GM19455 (cell line): ENCODE data around the gene CEP44.
A peak's percentile ranks its signal among the peaks of the same experiment; 100 is the strongest.
"Not testable (repeated sequence)": the region's sequence is repeated elsewhere in the genome, so short reads cannot be mapped to it uniquely, and the experiment has no call there.

Source experiments
- ATAC-seq: cut with Tn5 transposase; IDR thresholded peaks from one replicate; pipeline ENCODE4 v1.9.1; 2021; ENCODE audit not compliant: unreplicated experiment

The CEP44 gene

DNA sequence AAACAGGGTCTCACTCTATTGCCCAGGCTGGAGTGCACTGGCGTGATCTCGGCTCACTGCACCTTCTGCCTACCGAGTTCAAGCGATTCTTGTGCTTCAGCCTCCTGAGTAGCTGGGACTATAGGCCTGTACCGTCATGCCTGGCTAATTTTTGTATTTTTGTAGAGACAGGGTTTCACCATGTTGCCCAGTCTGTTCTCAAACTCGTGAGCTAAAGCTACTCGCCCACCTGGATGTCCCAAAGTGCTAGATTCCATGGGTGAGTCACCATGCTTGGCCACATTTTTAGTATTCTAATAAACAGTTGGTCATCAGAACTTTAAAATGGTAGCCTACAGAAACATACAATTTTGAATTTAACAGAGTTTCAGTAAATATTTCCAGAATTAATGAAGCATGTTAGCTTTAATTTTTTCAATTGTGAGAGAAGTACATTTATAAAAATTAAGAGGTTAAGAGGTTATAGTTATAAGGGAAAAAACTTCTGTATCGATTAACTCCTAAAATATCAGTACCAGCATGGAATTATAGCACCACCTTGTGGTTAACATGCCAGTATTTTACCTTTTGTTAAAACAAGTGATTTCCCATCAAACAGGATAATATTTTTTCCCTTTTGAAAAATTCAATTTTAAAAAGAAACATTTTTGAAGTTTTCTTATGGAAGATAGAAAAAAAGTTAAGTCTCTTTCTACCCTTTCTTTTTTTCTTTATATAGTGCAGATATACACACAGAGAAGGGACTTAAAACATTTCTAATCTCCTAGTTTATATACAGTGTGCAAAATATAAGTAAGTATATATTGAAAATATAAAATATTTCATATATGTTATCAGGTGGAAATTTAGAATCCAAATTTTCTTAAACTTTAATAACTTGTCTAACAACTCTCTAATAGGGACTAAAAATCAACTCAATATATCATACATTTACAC is 35.4 kb downstream of the CEP44 start:
- ATAC-seq, result no peak

DNA sequence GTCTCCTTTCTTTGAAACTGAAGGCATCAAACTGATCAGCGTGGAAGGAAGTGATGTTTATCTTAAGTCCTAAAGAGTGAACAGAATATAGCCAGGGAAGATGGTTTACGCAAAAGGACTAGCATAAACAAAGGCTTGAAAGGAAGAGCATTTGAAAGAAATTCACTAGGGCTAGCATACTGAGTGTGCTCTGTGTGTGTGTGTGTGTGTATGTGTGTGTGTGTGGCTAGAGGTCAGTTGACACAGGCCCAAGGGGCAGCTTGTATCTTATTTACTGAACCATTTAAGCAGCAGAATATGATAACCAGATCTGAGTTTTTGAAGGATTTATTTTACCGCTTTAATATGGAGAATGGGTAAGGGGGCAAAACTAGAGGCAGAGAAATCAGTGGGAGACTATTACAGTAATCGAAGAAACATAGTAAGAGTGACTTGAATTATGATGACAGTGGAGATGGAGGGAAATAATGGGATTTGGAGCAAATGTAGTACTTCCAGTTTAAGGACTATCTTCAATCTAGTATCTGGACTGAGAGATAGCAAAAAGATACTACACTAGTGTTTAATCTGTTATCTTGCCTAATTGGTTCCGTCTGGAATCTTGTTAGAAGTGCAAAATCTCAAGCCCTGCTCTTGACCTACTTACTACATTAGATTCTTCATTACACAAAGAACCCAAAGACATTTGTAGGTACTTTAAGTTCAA is 36.9 kb downstream of the CEP44 start:
- ATAC-seq, result no peak

DNA sequence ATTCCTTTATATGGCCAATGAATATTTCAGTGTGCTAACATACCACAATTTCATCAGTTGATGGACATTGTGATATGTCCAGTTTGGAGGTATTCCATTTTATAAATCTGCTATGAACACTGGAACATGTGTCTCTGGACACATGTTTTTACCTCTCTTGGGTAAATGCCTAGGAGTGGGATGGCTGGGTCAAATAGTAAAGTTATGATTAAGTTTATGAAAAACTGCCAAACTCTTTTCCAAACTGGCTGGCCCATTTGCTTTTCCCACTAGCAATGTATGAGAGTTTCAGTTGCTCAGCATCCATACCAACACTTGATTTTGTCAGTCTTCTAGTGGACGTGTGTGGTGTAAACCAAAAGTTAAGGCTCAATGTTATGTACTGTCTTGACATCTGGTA is 40.5 kb downstream of the CEP44 start:
- no peak for ATAC-seq

DNA sequence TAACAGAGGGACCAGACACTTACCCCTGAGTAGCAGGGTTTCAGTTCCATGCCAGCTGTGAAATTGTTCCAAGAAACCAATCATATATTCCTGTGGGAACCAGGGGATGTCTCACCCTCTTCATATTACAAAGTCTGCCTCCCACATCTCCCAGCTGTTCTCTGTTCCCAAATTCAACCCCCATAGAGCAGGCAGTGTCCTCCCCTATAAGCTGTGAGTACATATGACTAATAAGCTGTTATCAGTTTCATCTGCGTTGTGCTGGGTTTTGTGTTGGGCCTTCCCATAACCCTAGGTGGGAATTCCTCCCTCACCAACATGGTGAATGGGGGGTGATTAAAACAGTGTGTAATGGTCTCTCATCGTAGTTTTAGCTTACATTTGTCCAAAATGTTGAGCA is 41.0 kb downstream of the CEP44 start:
- no peak for ATAC-seq

DNA sequence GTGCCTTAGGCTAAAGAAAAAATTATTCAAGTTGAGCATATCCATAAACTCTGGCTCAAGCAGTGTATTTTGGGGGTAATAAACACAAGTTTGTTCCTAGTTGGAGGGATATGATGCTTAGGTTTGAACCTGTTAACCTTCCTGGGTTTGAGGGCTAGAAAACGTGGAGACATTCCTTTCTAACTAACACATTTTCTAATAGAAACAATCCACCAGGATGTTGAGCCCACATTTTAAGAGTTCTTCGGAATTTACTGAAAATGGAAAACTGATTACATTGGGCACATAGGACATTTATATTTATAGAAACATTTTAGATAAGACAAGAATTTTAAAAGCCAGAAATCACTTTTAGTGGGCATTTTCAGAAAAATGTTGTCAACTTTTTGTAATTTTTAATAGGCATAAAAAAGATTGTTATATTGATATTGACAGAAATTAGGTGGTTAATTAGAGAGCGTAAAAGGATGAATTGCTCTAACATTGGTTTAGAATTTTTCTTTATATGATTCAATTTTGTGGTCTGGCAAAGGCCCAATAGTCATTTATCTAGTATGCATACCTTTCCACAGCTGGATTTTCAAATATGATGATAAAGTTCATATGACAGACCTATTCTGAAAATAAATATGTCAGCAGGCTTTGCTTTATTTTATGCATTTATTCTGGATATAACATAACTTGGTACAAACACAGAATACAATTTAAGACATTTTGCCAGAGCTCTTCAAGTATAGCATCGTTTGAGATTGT is 49.2 kb downstream of the CEP44 start:
- no peak for ATAC-seq

DNA sequence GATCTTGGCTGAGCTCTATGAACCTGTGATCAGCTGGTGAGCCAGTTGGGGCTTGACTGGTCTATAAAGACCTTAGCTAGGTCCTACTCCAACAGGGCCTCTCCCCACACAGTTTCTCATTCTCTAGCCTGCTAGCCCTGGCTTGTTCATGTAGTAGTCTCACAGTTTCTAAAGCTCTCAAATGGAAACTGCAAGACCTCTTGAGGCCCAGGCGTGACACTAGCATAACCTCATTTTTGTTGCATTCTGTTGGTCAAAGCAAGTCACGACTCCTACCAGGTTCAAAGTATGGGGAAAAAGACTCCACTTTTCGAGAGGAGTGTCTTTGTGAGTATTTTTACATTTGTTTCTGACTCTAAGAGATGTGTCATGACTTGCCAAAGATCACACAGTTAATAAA is 50.9 kb downstream of the CEP44 start:
- peak; percentile 90 for ATAC-seq

DNA sequence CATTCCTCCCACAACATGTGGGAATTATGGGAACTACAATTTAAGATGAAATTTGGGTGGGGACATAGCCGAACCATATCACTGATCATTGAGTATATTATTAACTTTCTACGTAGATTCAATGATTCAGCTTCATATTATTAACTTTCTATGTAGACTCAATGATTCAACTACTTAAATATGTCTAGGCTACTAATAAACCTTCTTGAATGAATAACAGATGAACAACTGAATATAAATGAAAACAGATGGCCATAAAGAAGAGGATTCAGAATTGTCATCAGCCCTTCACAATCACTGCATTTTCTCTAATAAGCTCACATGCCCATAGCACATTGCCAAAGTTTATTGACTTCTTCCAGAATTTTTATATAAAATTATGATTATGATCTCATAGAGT is 57.0 kb downstream of the CEP44 start:
- no peak for ATAC-seq

DNA sequence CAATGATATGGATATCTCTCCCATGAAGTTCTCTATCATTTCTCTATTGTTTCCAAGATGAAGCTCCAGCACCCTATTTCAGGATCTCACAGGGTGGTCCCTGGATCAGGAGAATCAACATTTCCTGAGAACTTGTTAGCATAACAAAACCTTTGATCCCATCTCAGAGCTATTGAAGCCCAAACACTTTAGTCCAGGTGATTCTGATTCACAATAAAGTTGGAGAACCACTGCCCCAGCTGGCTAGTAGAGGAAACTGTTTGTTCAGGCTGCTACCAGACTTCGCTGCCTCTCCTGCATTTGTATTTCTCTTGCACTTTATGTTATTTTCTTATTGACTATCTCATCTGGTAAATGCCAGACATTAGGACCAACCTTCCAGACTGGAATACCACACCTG is 65.4 kb downstream of the CEP44 start:
- no peak for ATAC-seq

DNA sequence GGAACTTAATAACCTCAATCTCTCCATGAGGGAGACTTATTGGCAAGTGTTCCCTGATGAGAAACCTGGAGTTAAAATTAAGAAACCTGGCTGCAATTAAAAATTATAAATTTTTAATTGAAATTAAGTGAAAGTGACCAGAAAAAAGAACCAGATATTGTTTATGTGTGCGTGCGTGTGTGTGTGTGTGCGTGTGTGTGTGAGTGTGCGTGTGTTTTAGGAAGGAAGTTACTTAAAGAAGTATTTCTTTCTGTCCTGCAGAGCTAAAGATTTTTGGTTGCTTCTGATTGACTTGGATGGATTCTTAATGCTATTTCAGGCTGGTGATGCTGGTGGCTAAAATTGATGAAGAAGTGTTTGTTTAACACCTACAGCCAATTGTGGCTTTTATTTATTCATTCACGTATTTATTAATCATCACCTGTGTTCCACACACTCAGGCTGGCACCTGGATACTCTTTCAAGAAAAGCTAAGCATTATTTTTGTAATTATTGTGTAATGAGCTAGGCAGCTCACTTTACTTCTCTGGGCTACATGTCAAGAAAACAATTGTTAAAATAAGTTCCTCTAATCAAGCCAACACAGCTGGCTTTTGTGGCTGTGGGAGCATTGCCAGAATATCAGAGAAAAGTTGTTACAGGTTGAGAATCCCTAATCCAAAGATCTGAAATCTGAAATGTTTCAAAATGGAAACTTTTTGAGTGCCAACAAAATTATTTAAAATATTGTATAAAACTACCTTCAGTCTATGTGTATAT is 68.5 kb downstream of the CEP44 start:
- no peak for ATAC-seq

DNA sequence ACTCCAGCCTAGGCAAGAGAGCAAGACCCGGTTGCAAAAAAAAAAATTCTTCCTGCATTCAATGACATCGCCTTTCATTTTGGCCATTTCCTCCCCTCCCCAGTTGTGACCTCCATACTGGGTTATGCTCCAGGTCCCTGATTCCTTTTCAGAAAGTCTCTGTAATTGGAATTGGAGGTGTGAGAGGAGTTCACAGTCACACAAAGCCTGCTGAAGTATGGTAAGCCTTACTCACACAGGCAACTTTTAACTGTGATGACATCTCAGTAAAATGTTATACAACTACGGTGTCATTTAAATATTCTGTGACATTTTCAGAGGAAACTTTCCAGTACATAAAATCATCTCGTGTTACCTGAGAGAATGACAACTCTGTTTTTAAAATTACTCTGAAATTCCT is 73.6 kb downstream of the CEP44 start:
- no peak for ATAC-seq

DNA sequence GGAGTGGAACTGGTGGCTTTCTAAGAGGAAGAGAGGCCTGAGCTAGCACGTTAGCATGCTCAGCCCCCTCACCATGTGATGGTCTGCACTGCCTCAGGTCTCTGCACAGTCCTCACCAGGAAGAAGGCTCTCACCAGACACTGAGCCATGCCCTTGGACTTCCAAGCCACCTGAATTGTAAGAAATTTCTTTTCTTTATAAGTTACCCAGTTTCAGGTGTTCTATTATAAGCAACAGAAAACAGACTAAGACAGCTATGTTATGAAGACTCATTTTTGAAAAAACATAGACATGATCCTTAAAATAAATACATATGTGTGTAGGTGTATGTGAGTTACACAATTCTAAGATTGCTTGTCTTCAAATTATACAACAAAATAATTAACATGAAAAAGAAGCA is 74.7 kb downstream of the CEP44 start:
- peak; percentile 61 for ATAC-seq

DNA sequence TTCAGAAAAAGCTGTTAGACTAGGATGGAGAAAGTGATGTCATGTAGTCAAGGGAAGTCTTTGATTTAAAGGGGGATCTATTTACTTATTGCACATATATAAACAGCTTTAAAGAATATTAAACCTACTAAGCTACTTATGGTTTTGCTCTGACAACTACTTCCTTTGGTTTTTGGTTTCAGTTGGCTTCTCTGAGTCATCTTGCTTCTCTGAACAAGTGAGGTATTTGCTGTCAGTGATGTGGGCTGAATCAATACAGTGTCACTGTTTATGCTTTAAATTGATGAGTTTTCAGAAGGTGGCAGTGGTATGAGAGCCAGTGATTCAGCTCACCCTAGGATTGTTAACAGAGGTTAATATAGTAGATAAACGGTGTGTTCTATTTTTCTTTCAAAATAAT is 75.1 kb downstream of the CEP44 start:
- peak; percentile 97 for ATAC-seq

DNA sequence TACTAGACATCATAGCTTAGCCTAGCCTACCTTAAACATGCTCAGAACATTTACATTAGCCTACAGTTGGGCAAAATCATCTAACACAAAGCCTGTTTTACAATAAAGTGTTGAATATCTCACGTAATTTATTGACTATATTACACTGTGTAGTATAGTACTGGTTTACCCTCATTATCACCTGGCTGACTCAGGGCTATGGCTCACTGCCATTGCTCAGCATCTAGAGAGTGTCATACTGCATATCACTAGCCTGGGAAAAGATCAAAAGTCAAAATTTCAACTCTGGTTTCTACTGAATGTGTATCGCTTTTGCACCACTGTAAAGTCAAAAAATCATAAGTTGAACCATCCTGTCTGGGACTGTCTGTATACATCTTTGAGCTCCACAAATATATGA is 78.6 kb downstream of the CEP44 start:
- no peak for ATAC-seq

DNA sequence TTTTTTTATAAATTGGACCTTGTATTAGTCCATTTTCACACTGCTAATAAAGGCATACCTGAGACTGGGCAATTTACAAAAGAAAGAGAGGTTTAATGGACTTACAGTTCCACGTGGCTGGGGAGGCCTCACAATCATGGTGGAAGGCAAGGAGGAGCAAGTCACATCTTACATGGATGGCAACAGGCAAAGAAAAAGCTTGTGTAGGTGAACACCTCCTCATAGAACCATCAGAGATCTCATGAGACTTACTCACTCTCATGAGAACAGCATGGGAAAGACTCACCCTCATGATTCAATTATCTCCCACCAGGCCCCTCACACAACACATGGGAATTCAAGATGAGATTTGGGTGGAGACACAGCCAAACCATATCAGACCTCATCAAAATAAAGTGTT is 80.1 kb downstream of the CEP44 start:
- not testable (repeated sequence) for ATAC-seq

DNA sequence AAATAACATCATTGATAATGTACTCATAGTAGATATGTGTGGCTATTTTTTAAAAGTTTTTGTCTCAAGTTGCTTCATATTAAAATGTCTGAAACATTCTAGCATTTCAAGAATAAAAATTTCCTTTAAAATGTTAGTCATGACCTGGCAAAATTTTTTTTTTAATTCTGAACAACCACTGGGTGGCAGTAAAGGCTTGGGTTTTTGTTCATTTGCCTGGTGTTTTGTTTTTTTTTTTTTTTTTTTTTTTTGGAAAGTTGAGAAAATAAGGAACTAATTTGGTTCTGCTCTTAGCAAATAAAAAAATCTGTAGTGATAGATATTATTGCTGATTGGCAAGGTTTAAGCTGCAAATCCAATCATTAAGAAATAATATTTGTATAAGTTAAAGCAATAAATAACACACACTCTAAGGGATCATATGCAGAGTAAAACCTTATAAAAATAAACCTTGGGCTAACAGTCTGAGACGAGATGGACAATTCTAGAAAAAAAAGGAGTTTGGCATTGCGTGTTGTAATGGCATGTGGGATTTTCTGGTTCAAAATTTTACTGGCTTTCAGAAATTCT is 81.4 kb downstream of the CEP44 start:
- ATAC-seq, result peak; percentile 48

DNA sequence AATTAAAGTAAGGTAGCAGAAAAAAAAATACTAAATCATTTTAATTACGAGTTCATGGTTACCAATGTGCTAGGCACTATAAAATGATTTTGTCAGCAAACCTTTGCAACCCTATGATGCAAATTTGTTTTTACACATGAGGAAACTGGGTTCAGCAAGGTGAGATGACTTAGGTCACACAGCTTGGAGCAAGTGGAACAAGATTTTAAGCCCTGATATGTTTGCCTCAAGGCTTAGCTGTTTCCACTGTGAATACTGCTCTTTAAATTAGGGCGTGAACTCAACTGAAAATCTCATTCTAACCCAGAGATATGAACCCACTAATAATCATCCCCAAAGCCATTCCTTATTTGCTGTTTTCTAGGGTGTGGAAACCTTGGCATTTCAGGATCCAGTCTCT is 86.3 kb downstream of the CEP44 start:
- no peak for ATAC-seq

DNA sequence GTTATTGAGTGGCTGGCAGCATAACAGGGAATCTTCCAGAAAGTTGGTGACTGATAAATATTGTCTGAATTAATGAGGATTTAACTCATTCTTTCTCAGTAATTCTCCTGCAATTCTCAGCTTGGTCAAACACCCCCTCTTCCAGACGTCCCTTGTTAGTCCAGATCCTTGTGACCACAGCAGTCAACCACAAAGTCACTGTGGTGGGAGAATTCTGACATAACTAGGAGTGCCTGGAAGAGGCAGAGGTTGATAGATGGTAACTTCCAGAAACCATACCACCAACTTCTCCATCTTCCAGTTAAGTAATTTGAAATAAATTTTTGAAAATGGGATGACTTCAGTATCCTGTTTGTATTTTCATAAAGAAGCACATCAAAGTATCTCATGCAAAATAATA is 90.1 kb downstream of the CEP44 start:
- ATAC-seq, result no peak

DNA sequence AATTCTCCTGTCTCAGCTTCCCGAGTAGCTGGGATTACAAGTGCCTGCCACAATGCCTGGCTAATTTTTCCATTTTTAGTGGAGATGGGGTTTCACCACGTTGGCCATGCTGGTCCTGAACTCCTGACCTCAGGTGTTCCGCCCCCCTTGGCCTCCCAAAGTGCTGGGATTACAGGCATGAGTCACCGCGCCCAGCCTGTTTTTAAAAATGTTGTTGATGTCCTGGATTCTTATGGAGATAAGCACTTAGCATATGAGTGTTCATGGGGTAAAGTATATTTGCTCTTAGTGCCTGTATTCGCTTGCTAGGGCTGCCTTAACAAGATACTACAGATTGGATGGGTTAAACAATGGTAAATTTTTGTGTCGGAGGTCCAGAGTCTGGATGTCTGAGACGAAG is 91.7 kb downstream of the CEP44 start:
- ATAC-seq, result no peak

DNA sequence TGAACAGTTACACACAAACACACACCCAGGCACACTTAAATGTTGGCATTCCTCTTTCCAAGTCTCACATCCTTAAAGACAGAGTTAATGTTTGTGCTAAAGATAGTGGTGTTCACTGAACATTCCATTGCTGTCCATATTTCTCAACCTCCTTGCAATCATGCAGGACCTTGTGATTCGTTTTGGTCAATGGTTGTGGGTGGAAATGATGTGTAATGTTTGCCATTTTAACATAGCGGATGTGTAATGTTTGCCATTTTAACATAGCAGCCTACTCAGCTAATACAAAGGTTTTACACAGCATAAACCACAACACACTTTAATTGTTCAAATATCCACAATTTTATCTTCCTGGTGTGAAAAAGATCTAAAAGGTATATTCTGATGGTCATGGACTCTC is 93.9 kb downstream of the CEP44 start:
- ATAC-seq, result no peak

DNA sequence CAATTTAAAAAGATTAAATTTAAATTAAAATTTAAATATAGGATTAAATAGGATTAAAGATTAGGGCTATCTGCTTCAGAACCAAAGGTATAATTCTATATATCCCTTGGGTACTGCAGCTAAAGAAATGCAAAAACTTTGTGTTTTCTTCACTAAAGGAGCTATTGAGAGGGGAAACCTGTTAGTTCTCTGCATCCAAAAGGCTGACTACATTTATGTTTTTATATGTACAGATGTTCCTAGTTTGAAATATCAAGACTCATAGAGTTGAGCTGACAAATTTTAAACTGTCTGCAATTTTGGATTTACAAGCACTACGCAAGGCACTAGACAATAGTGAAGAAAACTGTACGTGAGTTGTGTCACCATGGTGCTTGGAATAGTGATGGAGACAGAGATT is 95.2 kb downstream of the CEP44 start:
- no peak for ATAC-seq

DNA sequence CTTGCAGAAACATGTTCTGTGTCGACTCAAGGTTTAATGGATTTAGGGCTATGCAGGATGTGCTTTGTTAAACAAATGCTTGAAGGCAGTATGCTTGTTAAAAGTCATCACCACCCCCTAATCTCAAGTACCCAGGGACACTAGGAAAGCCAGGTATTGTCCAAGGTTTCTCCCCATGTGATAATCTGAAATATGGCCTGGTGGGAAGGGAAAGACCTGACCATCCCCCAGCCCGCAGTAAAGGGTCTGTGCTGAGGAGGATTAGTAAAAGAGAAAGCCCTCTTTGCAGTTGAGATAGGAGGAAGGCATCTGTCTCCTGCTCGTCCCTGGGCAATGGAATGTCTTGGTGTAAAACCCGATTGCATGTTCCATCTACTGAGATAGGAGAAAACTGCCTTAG is 96.5 kb downstream of the CEP44 start:
- not testable (repeated sequence) for ATAC-seq
